ENCODE measurements around the gene GORASP2. TPM values are rescaled to one million over a fixed set of nuclear protein-coding genes. Genes with fewer than 3 reads are reported as not detected.
"Not testable (repeated sequence)": the region's sequence is repeated elsewhere in the genome, so short reads cannot be mapped to it uniquely, and the experiment has no call there.

The GORASP2 gene
- total RNA-seq, 2 donors from 2014 or later: 58.4 to 69.0 TPM

DNA sequence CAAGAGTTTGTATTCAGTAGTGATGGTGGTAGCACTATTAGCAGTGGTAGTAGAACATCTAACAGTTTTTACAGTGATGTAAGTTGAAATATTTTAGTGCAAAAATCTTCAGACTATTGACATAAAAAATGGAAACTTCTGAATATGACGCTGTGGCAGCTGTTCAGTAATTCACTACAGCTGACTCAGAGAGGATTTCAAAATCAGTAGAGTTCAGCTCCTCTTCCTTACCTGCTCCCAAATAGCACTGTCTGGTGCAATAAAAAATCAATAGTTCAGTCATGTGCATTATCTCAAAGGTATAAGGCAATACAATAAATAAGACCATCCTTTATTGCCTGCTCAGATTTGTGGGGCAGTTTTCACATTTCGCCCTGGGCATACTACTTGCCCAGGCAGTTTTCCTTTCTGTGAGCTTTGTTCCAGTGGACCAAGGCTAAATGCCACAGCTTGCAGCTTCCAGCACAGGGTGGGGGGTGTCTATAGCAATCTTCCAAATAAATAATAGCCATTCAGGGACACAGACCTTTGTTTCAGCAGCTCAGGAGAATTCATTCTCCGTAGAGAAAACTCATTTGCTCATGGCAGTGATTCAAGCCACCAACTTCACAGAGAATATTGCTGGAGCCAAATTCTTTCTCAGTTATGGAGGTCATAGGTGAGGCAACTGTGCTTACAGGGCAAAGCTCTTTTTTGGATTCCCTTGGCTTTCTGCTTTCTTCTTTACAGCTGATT is 33.9 kb upstream of the GORASP2 start:
- no peak overlapping the region for H3K27ac ChIP-seq
- H3K27me3 ChIP-seq: no peaks in the 10 kb centered on the region
- no peaks in the 10 kb centered on the region for H3K9me3 ChIP-seq
- no peak for TF ChIP-seq CTCF (IDR thresholded peaks at IDR 0.05)
- no peaks in the 10 kb centered on the region for H3K36me3 ChIP-seq
- no peak overlapping the region for H3K4me3 ChIP-seq
- no peak for DNase-seq (ENCODE audit: low spot score)
- no peaks in the 10 kb centered on the region for H3K4me1 ChIP-seq

DNA sequence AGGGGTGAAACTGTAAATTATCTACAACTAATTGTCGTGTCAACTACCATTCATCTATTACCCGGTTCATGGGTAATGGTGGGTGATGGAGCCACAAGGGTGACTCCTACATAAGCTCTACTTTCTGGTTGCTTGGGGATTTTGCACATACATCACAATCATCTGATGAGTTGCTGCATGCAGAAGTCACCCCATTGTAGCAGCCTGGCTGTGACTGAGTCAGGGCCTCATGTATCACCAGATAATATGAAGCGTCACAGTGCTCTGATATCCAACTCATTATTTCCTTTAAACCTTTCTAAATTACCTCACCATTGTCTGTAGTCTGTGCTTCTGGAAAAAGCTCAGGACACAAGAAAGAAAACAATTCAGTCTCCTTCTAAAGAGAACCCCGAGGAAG is 32.4 kb upstream of the GORASP2 start:
- no peaks in the 10 kb centered on the region for H3K9me3 ChIP-seq
- TF ChIP-seq CTCF (IDR thresholded peaks at IDR 0.05): no peak

DNA sequence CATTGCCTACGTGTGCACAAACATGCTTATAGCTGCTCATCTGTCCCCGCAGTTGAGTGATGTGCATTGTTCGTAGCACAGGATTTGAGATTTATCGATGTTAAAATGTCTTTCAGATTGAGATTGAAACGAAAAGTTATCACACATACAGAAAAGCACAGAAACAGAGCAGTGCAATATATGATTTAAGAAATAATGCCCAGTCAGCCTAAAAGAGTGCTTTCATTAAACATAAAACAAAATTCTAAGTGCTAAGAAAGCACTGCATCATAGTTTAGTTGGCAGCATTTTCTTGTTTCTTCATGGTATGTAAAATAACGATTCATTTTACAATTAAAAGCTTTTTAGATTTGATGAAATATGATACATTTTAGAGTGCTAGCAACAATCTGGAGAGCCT is 31.9 kb upstream of the GORASP2 start:
- no peak overlapping the region for H3K4me3 ChIP-seq
- no peaks in the 10 kb centered on the region for H3K4me1 ChIP-seq
- H3K27me3 ChIP-seq: no peaks in the 10 kb centered on the region
- no peaks in the 10 kb centered on the region for H3K9me3 ChIP-seq
- TF ChIP-seq CTCF (IDR thresholded peaks at IDR 0.05): no peak
- no peaks in the 10 kb centered on the region for H3K36me3 ChIP-seq
- no peak for DNase-seq (ENCODE audit: low spot score)
- H3K27ac ChIP-seq: no peak overlapping the region

More for the DNA sequence above, 32.4 kb upstream of the GORASP2 start:
- no peaks in the 10 kb centered on the region for H3K36me3 ChIP-seq
- H3K27ac ChIP-seq: no peak overlapping the region
- no peaks in the 10 kb centered on the region for H3K27me3 ChIP-seq
- H3K4me3 ChIP-seq: no peak overlapping the region
- no peak for DNase-seq (ENCODE audit: low spot score)
- H3K4me1 ChIP-seq: no peaks in the 10 kb centered on the region

DNA sequence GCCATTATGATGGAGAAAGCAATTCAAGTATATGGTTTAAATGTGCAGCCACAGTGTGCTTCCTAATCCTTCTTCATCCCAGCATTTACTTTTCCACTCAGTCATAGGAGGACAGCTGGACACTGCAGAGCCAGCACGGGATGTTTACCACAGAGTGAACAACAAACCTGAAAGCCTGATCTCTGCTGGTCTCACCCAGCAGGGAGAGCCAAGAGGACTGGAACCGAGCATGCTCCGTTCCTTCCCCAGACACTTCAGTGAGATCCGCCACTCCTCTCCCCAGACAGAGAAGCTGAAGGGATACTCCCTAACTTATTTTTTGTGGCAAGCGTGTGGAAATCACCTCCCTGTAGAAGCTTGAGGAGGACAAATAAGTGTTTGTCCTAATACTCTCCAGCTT is 23.2 kb upstream of the GORASP2 start:
- no peak overlapping the region for H3K4me3 ChIP-seq
- H3K4me1 ChIP-seq: no peaks in the 10 kb centered on the region
- TF ChIP-seq CTCF (IDR thresholded peaks at IDR 0.05): no peak
- no peak for DNase-seq (ENCODE audit: low spot score)
- peaks cover 0 to 24% of the 10 kb centered on the region in 2 donors for H3K9me3 ChIP-seq
- H3K27ac ChIP-seq: no peak overlapping the region
- H3K27me3 ChIP-seq: no peaks in the 10 kb centered on the region
- H3K36me3 ChIP-seq: no peaks in the 10 kb centered on the region

DNA sequence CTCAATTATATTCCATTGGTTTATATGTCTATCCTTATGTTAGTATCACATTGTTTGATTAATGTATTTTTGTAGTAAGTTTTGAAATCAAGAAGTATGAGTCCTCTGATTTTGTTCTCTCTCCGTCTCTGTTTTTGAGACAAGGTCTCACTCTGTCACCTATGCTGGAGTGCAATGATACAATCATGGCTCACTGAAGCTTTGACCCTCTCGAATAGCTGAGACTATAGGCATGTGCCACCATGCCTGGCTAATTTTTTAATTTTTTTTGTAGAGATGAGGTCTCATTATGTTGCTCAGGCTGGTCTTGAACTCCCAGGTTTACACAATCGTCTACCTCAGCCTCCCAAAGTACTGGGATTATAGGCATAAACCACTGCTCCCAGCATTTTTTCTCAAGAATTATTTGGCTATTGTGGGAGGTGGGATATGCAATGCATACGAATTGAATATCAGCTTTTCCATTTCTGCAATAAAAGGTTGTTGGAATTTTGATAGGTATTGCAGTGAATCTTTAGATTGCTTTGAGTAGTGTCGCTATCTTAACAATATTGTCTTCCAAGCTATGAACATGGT is 17.7 kb upstream of the GORASP2 start:
- DNase-seq (ENCODE audit: low spot score): no peak
- no peak overlapping the region for H3K27ac ChIP-seq
- no peaks in the 10 kb centered on the region for H3K4me1 ChIP-seq
- peaks cover 10 to 54% of the 10 kb centered on the region in 2 donors for H3K9me3 ChIP-seq
- H3K27me3 ChIP-seq: no peaks in the 10 kb centered on the region
- TF ChIP-seq CTCF (IDR thresholded peaks at IDR 0.05): no peak
- H3K4me3 ChIP-seq: no peak overlapping the region
- no peaks in the 10 kb centered on the region for H3K36me3 ChIP-seq

DNA sequence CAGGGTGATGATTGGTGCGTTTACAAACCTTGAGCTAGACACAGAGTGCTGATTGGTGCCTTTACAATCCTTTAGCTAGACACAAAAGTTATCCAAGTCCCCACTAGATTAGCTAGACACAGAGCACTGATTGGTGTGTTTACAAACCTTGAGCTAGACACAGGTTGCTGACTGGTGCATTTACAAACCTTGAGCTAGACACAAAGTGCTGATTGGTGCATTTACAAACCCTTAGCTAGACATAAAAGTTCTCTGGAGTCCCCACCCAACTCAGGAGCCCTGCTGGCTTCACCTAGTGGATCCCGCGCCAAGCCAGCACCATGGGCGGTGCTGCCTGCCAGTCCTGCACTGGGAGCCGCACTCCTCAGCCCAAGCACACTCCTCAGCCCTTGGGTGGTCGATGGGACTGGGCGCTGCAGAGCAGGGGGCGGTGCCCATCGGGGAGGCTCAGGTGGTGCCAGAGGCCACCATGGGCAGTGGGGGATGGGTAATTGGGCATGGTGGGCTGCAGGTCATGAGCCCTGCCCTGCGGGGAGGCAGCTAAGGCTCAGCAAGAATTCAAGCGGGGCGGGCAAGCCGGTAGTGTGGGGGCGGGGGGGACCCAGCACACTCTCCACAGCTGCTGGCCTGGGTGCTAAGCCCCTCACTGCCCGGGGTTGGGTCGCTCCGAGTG is 13.9 kb upstream of the GORASP2 start:
- peaks cover 14 to 54% of the 10 kb centered on the region in 2 donors for H3K9me3 ChIP-seq
- not testable (repeated sequence) for H3K36me3 ChIP-seq; H3K27me3 ChIP-seq; DNase-seq (ENCODE audit: low spot score); H3K4me1 ChIP-seq; H3K4me3 ChIP-seq; H3K27ac ChIP-seq
